ENCODE data around the gene TMEM175.

DNA sequence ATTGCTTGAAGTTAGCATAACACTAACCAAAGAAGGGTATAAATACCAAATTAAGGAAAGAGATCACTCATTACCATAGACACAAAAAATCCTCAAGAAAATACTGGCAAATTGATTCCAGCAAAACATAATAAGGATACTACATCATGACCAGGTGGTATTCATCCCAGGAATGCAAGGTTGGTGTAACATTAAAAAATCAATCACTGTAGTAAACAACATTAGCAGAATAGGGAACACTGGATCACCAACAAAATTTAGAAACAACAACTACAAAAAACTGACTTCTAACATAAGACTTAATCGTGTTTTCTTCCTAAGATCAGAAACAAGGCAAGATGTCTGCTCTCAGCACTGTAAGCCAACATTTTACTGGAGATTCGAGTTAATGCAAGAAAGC, 14.3 kb upstream of the TMEM175 start:
- TF ChIP-seq POLR2A (IDR thresholded peaks at IDR 0.05; ENCODE audit: low read length): no peak
- no peak for TF ChIP-seq GATA1 (IDR thresholded peaks at IDR 0.05; ENCODE audit: low read depth, low read length)
